Measurements from ENCODE around the gene CEP120. TPM values are rescaled to one million over a fixed set of nuclear protein-coding genes. Genes with fewer than 3 reads are reported as not detected.

Gene CEP120
- total RNA-seq, 4 donors from 2014 or later: 5.0 to 21.4 (median 9.1) TPM

DNA sequence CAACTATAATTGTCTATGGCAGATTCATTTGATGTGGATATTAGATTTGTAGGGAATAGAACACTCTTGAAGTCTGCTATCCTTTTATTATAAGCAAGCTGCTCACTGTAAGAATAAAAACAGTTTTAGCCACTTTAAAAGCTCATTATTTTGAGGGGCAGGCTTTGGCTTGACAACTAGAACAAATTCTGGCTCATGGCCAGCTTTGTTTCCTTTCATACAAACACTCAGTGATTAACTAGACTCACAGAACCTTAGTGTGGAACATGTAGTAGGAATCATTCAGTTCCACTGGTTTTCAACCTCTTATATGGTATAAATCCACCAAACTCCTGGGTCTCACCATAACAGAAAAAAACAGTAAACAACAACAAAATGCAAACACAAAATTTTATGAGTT is 27.4 kb upstream of the CEP120 start:
- DNase-seq (ENCODE audit: low spot score in 2 of 2): no peak
- H3K4me3 ChIP-seq (ENCODE audit: low read depth, poor library complexity, severe bottlenecking): no peak overlapping the region
- TF ChIP-seq, protein P1, sequence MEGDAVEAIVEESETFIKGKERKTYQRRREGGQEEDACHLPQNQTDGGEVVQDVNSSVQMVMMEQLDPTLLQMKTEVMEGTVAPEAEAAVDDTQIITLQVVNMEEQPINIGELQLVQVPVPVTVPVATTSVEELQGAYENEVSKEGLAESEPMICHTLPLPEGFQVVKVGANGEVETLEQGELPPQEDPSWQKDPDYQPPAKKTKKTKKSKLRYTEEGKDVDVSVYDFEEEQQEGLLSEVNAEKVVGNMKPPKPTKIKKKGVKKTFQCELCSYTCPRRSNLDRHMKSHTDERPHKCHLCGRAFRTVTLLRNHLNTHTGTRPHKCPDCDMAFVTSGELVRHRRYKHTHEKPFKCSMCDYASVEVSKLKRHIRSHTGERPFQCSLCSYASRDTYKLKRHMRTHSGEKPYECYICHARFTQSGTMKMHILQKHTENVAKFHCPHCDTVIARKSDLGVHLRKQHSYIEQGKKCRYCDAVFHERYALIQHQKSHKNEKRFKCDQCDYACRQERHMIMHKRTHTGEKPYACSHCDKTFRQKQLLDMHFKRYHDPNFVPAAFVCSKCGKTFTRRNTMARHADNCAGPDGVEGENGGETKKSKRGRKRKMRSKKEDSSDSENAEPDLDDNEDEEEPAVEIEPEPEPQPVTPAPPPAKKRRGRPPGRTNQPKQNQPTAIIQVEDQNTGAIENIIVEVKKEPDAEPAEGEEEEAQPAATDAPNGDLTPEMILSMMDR (IDR thresholded peaks at IDR 0.05): no peak
- no peak for TF ChIP-seq POLR2A (IDR thresholded peaks at IDR 0.05)
- intact Hi-C loops (cut with DNase I; ENCODE audit: low total_unique reads): no loop called here

DNA sequence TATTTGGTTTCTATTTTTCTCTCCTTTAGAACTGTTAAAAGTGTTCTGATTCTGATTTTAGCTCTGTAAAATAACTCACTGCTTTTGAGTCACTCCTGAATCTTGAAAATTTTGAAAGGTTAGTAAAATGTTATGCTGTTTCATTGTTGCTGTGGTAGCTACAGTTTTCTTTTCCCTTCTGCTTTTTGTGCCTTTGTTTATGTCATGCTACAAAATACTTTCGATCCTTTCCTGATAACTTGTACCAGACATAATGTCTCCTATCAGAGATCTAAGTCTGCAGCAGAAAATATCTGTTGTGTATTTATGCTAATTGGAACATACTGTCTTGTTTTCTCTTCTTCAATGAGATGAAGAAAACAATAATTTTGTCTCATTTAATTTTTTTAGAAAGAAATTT is 26.9 kb upstream of the CEP120 start:
- no peak for DNase-seq (ENCODE audit: low spot score in 2 of 2)
- 31 to 43% methylated on average over 1 of the region's 1 CpG for WGBS, 2 donors
- H3K4me3 ChIP-seq (ENCODE audit: low read depth, poor library complexity, severe bottlenecking): no peak overlapping the region
- no peak for TF ChIP-seq POLR2A (IDR thresholded peaks at IDR 0.05)
- TF ChIP-seq, protein P1 (IDR thresholded peaks at IDR 0.05): no peak
- intact Hi-C loops (cut with DNase I; ENCODE audit: low total_unique reads): no loop called here

DNA sequence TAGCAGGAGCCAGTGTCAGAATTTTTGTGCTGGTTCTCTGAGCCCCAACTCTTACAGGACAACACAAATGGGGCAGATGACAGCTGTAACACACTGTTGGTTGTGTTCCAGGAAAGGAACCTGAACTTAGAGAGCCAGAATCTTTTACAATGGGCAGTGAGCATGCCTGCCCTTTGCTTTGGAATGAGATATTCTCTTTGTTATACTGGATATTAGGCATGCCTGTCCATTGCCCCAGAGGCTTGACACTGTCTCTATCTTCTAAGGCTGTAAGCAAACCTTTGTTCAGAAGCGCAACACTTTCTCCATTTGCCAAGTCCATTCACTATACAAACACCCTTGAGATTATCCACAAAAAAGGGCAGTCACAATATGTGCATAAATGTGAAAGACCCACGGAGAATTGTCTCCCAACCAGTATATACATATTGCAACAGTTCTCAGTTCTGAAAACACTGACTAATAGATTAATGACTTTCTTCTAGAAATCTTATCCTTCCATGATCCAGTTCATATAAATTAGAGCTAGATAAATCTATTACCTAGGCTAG is 26.3 kb upstream of the CEP120 start:
- intact Hi-C loops (cut with DNase I; ENCODE audit: low total_unique reads): no loop called here
- H3K4me3 ChIP-seq (ENCODE audit: low read depth, poor library complexity, severe bottlenecking): no peak overlapping the region
- WGBS, 2 donors: 79 to 89% methylated on average over 2 of the region's 2 CpGs
- DNase-seq (ENCODE audit: low spot score in 2 of 2): no peak
- TF ChIP-seq POLR2A (IDR thresholded peaks at IDR 0.05): no peak
- TF ChIP-seq, protein P1 (IDR thresholded peaks at IDR 0.05): no peak

DNA sequence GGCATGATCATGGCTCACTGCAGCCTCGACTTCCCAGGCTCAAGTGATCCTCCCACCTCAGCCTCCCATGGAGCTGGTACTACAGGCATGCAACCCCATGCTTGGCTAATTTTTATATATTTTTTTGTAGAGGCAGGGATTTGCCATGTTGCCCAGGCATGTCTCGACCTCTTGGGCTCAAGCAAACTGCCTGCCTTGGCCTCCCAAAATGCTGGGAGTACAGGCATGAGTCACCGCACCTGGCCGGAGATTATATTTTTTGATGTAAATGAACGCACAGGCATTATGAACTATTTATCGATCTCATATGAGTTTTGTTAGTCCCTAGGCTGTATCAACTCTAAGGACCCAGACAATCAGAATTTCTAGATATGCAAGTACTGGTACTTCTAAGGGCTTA is 25.5 kb upstream of the CEP120 start:
- intact Hi-C loops (cut with DNase I; ENCODE audit: low total_unique reads): no loop called here

DNA sequence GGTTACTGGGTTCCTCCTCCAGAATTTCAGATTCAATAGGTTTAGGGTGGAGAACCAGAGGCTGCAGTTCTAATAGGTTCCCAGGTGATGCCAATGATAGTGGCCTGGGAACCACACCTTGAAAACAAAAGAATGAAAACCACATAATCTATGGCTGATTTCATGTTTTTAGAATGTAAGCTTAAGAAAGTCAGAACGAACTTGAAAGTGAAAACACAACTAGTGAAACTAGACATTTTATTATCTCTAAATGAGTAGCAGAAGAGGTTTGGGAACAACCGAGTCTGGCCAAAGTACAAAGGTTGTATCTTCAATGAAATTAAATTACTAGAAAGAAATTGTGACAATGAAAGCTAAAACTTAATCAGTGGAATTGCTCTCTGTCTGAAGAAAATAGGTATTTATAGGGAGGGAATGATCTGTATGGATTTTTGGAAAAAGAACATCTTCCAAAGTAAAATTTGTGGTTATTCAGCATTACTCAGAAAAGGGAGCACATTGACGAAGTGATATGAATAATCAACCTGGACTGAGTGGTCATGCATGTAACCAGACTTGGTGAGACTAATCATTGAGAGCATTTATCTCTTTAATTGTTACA is 24.9 kb upstream of the CEP120 start:
- DNase-seq (ENCODE audit: low spot score in 2 of 2): no peak

More for the DNA sequence above, 25.5 kb upstream of the CEP120 start:
- no peak overlapping the region for H3K4me3 ChIP-seq (ENCODE audit: low read depth, poor library complexity, severe bottlenecking)
- no peak for TF ChIP-seq POLR2A (IDR thresholded peaks at IDR 0.05)
- TF ChIP-seq, protein P1 (IDR thresholded peaks at IDR 0.05): no peak
- 50 to 79% methylated on average over 6 of the region's 6 CpGs for WGBS, 2 donors
- DNase-seq (ENCODE audit: low spot score in 2 of 2): no peak

More for the DNA sequence above, 24.9 kb upstream of the CEP120 start:
- intact Hi-C loops (cut with DNase I; ENCODE audit: low total_unique reads): no loop called here
- no peak overlapping the region for H3K4me3 ChIP-seq (ENCODE audit: low read depth, poor library complexity, severe bottlenecking)
- WGBS, 2 donors: 61 to 83% methylated on average over 3 of the region's 3 CpGs
- TF ChIP-seq POLR2A (IDR thresholded peaks at IDR 0.05): no peak
- TF ChIP-seq, protein P1 (IDR thresholded peaks at IDR 0.05): no peak

Data from lower leg skin (tissue), 4 donors.